ENCODE measurements around the gene BABAM2. TPM values are rescaled to one million over a fixed set of nuclear protein-coding genes. Genes with fewer than 3 reads are reported as not detected.
"Not testable (repeated sequence)": the region's sequence is repeated elsewhere in the genome, so short reads cannot be mapped to it uniquely, and the experiment has no call there.

The BABAM2 gene
- total and polyA plus RNA-seq, 11 donors: 22.2 to 75.1 (median 62.5) TPM

DNA sequence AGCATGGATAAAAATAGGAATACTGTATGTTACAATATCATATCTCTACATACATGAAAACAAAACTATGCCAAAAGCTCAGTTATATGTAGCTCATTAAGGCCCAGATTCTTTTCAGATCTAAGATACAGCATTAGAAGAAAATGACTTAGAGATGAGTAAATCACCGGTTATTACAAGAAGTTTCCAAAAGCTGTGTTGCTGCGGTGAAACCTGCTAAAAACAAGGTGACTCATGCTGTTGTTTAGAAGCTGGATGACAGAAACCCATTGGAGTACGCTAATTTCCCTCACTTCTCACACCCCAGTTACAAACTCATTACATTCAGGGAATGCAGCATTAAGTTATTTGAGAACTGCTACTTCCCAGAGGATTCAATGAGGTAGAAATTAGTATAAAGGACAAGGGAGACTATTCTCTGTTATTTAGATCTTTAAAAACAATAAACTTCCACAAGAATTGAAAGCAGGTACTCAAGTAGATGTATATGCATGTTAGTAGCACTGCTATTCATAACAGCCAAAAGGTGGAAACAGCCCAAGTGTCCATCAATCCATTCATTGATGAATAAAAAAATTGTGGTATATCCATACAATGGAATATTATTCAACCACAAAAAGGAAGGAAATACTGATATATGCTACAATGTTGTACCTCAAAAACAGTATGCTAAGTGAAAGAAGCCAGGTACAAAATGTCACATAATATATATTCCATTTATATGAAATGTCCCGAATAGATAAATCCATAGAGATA, 32.9 kb upstream of the BABAM2 start:
- WGBS, 4 donors: 96 to 99% (median 98%) methylated on average over 4 of the region's 4 CpGs

DNA sequence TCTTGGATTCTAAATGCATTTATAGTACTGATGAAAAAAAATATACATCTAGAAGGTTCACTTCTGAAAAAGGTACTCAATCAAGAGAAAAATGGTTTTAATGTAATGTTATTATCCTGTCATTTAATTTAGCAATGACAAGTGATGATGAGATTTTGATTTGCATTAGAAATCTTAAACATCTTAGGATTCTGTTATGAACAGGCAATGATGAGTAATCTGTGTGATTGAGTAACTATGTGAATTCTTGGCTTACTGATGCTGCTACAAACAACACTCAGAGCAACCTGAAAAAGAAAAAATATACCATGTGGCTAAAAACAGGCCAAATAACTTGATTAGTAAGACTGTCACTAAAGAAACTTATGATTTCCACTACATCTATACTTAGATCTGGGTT, 30.4 kb upstream of the BABAM2 start:
- Histone ChIP-seq H3K27ac (no peak overlapping the region), H3K4me1 (no peaks in the 10 kb centered on the region), H3K27me3 (no peaks in the 10 kb centered on the region), H3K9me3 (peaks cover 0 to 12% (median 0%) of the 10 kb centered on the region in 12 donors), H3K36me3 (no peaks in the 10 kb centered on the region), H3K4me3 (no peak overlapping the region)
- TF ChIP-seq, protein P1, sequence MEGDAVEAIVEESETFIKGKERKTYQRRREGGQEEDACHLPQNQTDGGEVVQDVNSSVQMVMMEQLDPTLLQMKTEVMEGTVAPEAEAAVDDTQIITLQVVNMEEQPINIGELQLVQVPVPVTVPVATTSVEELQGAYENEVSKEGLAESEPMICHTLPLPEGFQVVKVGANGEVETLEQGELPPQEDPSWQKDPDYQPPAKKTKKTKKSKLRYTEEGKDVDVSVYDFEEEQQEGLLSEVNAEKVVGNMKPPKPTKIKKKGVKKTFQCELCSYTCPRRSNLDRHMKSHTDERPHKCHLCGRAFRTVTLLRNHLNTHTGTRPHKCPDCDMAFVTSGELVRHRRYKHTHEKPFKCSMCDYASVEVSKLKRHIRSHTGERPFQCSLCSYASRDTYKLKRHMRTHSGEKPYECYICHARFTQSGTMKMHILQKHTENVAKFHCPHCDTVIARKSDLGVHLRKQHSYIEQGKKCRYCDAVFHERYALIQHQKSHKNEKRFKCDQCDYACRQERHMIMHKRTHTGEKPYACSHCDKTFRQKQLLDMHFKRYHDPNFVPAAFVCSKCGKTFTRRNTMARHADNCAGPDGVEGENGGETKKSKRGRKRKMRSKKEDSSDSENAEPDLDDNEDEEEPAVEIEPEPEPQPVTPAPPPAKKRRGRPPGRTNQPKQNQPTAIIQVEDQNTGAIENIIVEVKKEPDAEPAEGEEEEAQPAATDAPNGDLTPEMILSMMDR (IDR thresholded peaks at IDR 0.05): no peak
- no peak for TF ChIP-seq POLR2A (IDR thresholded peaks at IDR 0.05)
- ATAC-seq: no peak
- no peak for DNase-seq
- intact Hi-C loops (cut with DNase I): no loop called here

More for the DNA sequence above, 32.9 kb upstream of the BABAM2 start:
- ATAC-seq: no peak
- Histone ChIP-seq H3K36me3 (no peaks in the 10 kb centered on the region), H3K27ac (no peak overlapping the region), H3K4me1 (peaks cover 0 to 4% (median 0%) of the 10 kb centered on the region in 12 donors), H3K9me3 (peaks cover 0 to 12% (median 0%) of the 10 kb centered on the region in 12 donors), H3K27me3 (no peaks in the 10 kb centered on the region), H3K4me3 (no peak overlapping the region)
- intact Hi-C loops (cut with DNase I): no loop called here
- DNase-seq: no peak
- no peak for TF ChIP-seq POLR2A (IDR thresholded peaks at IDR 0.05)
- TF ChIP-seq, protein P1 (IDR thresholded peaks at IDR 0.05): no peak

DNA sequence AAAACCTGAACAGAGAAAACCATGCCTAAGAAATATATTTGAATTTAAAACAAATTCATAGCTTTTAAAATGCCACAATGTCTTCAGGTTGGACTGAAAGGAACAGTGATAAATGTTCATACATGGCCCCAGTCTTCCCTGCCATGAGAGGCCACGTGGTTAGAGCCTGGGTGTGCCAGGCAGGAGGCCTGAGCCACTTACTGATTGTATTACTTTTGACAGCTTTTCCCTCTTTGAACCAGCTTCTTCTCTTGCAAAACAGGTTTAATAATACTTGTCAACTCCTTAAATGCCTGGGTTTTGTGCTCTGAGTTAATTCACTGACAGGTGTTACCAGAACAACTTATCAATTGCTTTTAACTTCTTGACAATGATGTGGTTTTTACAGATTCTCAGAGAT, 27.4 kb upstream of the BABAM2 start:
- Histone ChIP-seq H3K27me3 (no peaks in the 10 kb centered on the region), H3K27ac (no peak overlapping the region), H3K4me3 (no peak overlapping the region), H3K36me3 (no peaks in the 10 kb centered on the region), H3K9me3 (peaks cover 0 to 4% (median 0%) of the 10 kb centered on the region in 12 donors), H3K4me1 (no peaks in the 10 kb centered on the region)
- DNase-seq: no peak
- no peak for ATAC-seq
- intact Hi-C loops (cut with DNase I): no loop called here
- WGBS, 4 donors: 86 to 94% (median 87%) methylated on average over 1 of the region's 1 CpG
- TF ChIP-seq POLR2A (IDR thresholded peaks at IDR 0.05): no peak
- TF ChIP-seq, protein P1 (IDR thresholded peaks at IDR 0.05): no peak

DNA sequence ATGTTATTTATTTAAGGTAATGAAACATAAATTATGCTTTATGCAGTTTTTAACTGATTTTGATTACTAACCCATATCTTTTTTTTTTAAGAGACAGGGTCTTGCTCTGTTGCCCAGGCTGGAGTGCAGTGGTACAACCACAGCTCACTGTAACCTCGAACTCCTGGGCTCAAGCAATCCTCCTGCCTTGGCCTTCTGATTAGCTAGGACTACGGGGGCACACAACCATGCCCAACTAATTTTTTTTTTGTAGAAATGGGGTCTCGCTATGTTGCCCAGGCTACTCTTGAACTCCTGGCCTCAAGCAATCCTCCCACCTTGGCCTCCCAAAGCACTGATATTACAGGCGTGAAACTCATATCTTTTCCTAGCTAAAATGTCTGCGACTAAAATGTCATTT, 26.6 kb upstream of the BABAM2 start:
- 79 to 96% (median 93%) methylated on average over 5 of the region's 5 CpGs for WGBS, 4 donors
- H3K27ac ChIP-seq; ATAC-seq; DNase-seq; H3K9me3 ChIP-seq; H3K4me1 ChIP-seq; H3K4me3 ChIP-seq; intact Hi-C loops (cut with DNase I); H3K36me3 ChIP-seq; H3K27me3 ChIP-seq: not testable (repeated sequence)

DNA sequence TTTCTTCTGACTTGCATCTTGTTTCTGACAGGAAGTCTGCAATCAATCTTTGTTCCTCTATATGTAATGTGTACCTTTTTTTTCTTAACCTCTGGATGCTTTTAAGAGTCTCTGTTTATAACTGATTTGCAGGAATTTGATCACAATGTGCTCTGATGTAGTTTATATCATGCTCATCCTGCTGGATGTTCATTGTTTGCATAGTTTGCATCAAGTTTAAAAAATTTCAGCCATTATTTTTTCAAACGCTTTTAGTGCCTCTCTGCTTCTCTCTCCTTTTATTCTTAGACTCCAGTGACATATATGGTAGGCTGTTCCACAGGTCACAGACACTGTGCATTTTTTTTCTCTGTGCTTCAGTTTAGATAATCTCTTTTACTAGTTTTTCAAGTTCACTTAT, 24.3 kb upstream of the BABAM2 start:
- Histone ChIP-seq H3K36me3 (no peaks in the 10 kb centered on the region), H3K27me3 (no peaks in the 10 kb centered on the region), H3K27ac (no peak overlapping the region), H3K4me3 (no peak overlapping the region), H3K9me3 (no peaks in the 10 kb centered on the region), H3K4me1 (no peaks in the 10 kb centered on the region)
- ATAC-seq: no peak
- DNase-seq: no peak
- 74 to 81% (median 79%) methylated on average over 1 of the region's 1 CpG for WGBS, 4 donors
- intact Hi-C loops (cut with DNase I): no loop called here
- TF ChIP-seq POLR2A (IDR thresholded peaks at IDR 0.05): no peak
- TF ChIP-seq, protein P1 (IDR thresholded peaks at IDR 0.05): no peak

Data from heart left ventricle (tissue), 16 donors.